ENCODE data around the gene SLC66A1. TPM values are rescaled to one million over a fixed set of nuclear protein-coding genes. Genes with fewer than 3 reads are reported as not detected.

SLC66A1 gene
- total and polyA plus RNA-seq, 7 experiments from 2014 or later, result 1.3 to 8.4 (median 6.6) TPM

- no peaks in the 10 kb centered on the region for H3K4me1 ChIP-seq (ENCODE audit: control insufficient read depth in 2 of 2, insufficient read depth in 2 of 2, low read length in 2 of 2)
- no peaks in the 10 kb centered on the region for H3K9me3 ChIP-seq (ENCODE audit: control insufficient read depth in 2 of 3, low read length in 3 of 3)
- Mint-ChIP-seq H3K27me3 (no peaks in the 10 kb centered on the region), H3K36me3 (peaks cover 9 to 32% (median 26%) of the 10 kb centered on the region in 5 donors), H3K4me3 (no peak overlapping the region), H3K9me3 (no peaks in the 10 kb centered on the region), H3K27ac (peak overlapping the region in 3 of 9 donors; percentile 21 to 42 (median 40)), H3K4me1 (peaks cover 5 to 47% (median 37%) of the 10 kb centered on the region in 7 donors)
- ATAC-seq, result no peak
- no peak overlapping the region for H3K27ac ChIP-seq (ENCODE audit: low read depth, low read length)
- no peak overlapping the region for H3K4me3 ChIP-seq (ENCODE audit: low read length)
- no peak for DNase-seq
- no peaks in the 10 kb centered on the region for H3K27me3 ChIP-seq (ENCODE audit: control insufficient read depth in 2 of 2, insufficient read depth in 2 of 2, low read length in 2 of 2)
- intact Hi-C loops (cut with micrococcal nuclease), result no loop called here
- peaks cover 15 to 88% (median 22%) of the 10 kb centered on the region in 3 experiments for H3K36me3 ChIP-seq (ENCODE audit: control insufficient read depth in 2 of 3, insufficient read depth in 3 of 3, low read length in 3 of 3)
- POLR2A ChIA-PET, result no interaction called here
- CTCF ChIA-PET, result interaction anchor here (0.6 to 0.9 kb wide), 3 partner anchors 34 to 222 kb away, joined by 3 to 5 read pairs (median 4); no protein-coding TSS in a partner anchor
Observed at GRCh38 chr1:19374926-19375325, 62.8 kb downstream of the SLC66A1 start.

DNA sequence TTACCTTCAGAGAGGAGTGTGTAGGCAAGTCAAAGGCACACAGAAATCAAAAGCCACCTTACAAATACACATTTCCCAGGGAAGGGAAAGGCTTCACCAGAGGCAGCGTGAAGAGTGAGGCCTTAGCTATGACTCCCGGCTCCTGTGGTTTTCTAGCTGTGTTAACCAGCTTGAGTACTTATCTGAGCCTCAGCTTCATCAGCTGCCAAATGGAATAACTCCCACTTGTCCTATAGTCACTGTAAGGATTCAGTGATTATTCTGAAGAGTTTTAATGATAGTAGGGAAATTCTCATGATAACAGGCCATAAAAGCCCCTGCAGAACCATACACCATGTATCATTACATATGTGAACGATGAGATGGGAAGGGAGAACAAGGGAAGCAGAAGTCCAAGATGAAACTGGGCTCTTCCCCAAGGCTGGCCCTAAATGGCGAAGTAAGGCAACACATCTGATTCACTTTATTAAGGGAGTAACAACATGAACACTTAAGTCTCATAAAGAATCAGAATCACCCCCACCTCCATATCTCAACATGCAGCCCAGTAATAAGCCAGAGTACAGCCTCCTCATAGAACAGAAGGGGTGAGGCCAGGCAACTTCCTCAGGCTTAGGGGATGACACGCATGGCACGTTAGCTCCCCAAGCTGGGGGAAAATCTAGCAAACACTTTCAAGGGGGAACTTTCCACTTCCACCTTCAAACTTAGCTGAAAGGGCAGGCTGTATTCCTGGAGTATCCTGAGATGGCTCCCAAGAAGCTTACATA is 63.7 kb downstream of the SLC66A1 start:
- Histone ChIP-seq H3K4me1 (ENCODE audit: control insufficient read depth in 2 of 2, insufficient read depth in 2 of 2, low read length in 2 of 2) (no peaks in the 10 kb centered on the region), H3K27me3 (ENCODE audit: control insufficient read depth in 2 of 2, insufficient read depth in 2 of 2, low read length in 2 of 2) (no peaks in the 10 kb centered on the region), H3K4me3 (ENCODE audit: low read length) (no peak overlapping the region), H3K27ac (ENCODE audit: low read depth, low read length) (no peak overlapping the region), H3K9me3 (ENCODE audit: control insufficient read depth in 2 of 3, low read length in 3 of 3) (no peaks in the 10 kb centered on the region), H3K36me3 (ENCODE audit: control insufficient read depth in 2 of 3, insufficient read depth in 3 of 3, low read length in 3 of 3) (peaks cover 15 to 97% (median 22%) of the 10 kb centered on the region in 3 experiments)
- intact Hi-C loops (cut with micrococcal nuclease), result no loop called here
- Mint-ChIP-seq H3K4me3 (no peak overlapping the region), H3K9me3 (no peaks in the 10 kb centered on the region), H3K27me3 (no peaks in the 10 kb centered on the region), H3K36me3 (peaks cover 9 to 35% (median 26%) of the 10 kb centered on the region in 5 donors), H3K4me1 (peaks cover 5 to 38% (median 28%) of the 10 kb centered on the region in 7 donors), H3K27ac (peak overlapping the region in 4 of 9 donors; percentile 32 to 75 (median 36))
- POLR2A ChIA-PET, result no interaction called here
- CTCF ChIA-PET, result interaction anchor here (0.8 kb wide), 1 partner anchor 201 kb away, joined by 5 read pairs; no protein-coding TSS in a partner anchor
- no peak for DNase-seq
- ATAC-seq, result no peak

DNA sequence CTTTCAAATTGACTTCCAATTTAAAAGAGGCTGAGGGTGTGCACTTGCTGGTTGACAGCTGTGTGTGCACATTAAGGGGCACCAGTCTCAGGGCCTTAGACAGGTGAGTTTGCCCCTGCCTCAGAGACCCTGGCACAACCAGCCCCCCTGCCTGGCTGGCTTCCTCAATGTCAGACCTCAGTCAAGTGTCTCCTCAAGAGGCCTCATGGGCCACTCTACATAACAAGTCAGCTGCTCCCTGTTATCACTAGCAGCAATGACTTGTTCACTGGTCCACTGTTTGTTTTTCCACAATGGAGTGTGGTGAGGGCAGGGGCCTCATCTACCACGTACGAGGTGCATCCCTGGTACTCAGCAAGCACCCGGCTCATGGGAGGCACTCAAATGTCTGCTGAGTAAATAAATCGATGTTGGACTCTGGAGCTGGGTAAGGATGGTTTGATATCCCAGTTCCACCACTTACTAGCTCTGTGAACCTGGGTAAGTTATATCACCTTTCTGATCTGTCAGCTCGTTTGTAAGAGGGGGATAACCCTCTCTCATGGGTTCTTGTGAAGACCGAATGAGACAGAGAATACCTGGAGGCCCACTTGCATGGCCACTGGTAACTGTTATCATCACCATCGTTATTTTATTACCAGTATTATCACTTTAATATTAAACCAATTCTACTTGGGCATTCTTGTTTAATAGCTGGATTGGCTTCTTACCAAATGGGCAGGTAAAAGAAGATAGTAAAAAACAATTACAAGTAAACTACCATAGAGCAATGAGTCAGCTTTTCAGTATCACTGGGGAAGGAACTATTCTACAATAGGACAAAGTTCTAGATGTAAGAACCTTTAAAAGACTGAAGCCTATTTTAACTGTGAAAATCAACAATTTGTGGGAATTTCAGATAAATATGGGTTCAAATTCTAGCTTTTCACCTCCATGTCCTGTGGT is 64.6 kb downstream of the SLC66A1 start:
- no peaks in the 10 kb centered on the region for H3K27me3 ChIP-seq (ENCODE audit: control insufficient read depth in 2 of 2, insufficient read depth in 2 of 2, low read length in 2 of 2)
- POLR2A ChIA-PET, result no interaction called here
- CTCF ChIA-PET, result interaction anchor here (0.6 kb wide), 2 partner anchors 280 to 326 kb away, joined by 3 read pairs; no protein-coding TSS in a partner anchor
- Mint-ChIP-seq H3K4me3 (no peak overlapping the region), H3K36me3 (peaks cover 10 to 36% (median 26%) of the 10 kb centered on the region in 5 donors), H3K4me1 (peaks cover 7 to 34% (median 26%) of the 10 kb centered on the region in 7 donors), H3K27me3 (no peaks in the 10 kb centered on the region), H3K9me3 (no peaks in the 10 kb centered on the region), H3K27ac (peak overlapping the region in 4 of 9 donors; percentile 15 to 65 (median 50))
- H3K4me3 ChIP-seq (ENCODE audit: low read length), result no peak overlapping the region
- peaks cover 15 to 97% (median 22%) of the 10 kb centered on the region in 3 experiments for H3K36me3 ChIP-seq (ENCODE audit: control insufficient read depth in 2 of 3, insufficient read depth in 3 of 3, low read length in 3 of 3)
- intact Hi-C loops (cut with micrococcal nuclease), result no loop called here
- DNase-seq (no peak), ATAC-seq (no peak)
- H3K4me1 ChIP-seq (ENCODE audit: control insufficient read depth in 2 of 2, insufficient read depth in 2 of 2, low read length in 2 of 2), result no peaks in the 10 kb centered on the region
- no peaks in the 10 kb centered on the region for H3K9me3 ChIP-seq (ENCODE audit: control insufficient read depth in 2 of 3, low read length in 3 of 3)
- H3K27ac ChIP-seq (ENCODE audit: low read depth, low read length), result no peak overlapping the region

- H3K4me1 Mint-ChIP-seq, result peaks cover 7 to 25% (median 18%) of the 10 kb centered on the region in 7 donors
- no peaks in the 10 kb centered on the region for H3K4me1 ChIP-seq (ENCODE audit: control insufficient read depth in 2 of 2, insufficient read depth in 2 of 2, low read length in 2 of 2)
- POLR2A ChIA-PET, result no interaction called here
- no peak overlapping the region for H3K27ac ChIP-seq (ENCODE audit: low read depth, low read length)
- H3K27me3 ChIP-seq (ENCODE audit: control insufficient read depth in 2 of 2, insufficient read depth in 2 of 2, low read length in 2 of 2), result no peaks in the 10 kb centered on the region
- intact Hi-C loops (cut with micrococcal nuclease), result no loop called here
- no peaks in the 10 kb centered on the region for H3K27me3 Mint-ChIP-seq
- CTCF ChIA-PET, result interaction anchor here (0.6 kb wide), 1 partner anchor 278 kb away, joined by 3 read pairs; no protein-coding TSS in a partner anchor
- no peaks in the 10 kb centered on the region for H3K9me3 ChIP-seq (ENCODE audit: control insufficient read depth in 2 of 3, low read length in 3 of 3)
- no peak overlapping the region for H3K4me3 Mint-ChIP-seq
- H3K27ac Mint-ChIP-seq, result peak overlapping the region in 2 of 9 donors; percentile 38 to 46
- no peak for ATAC-seq
- no peaks in the 10 kb centered on the region for H3K9me3 Mint-ChIP-seq
- peaks cover 21 to 98% (median 27%) of the 10 kb centered on the region in 3 experiments for H3K36me3 ChIP-seq (ENCODE audit: control insufficient read depth in 2 of 3, insufficient read depth in 3 of 3, low read length in 3 of 3)
- DNase-seq, result no peak
- H3K36me3 Mint-ChIP-seq, result peaks cover 16 to 37% (median 26%) of the 10 kb centered on the region in 5 donors
- H3K4me3 ChIP-seq (ENCODE audit: low read length), result no peak overlapping the region
Observed at GRCh38 chr1:19377812-19378718, 65.9 kb downstream of the SLC66A1 start.

Other genes starting within 250 kb of the SLC66A1 start
- gene UBR4, start 102.1 kb upstream of the SLC66A1 start, total RNA-seq, result 100 to 1,000 TPM; 120 to 174 (median 159) TPM
- 10 to 100 TPM; 18.9 to 27.3 TPM for gene UBR4, start 102.1 kb upstream of the SLC66A1 start, polyA plus RNA-seq
- 10 to 100 TPM; 29.8 to 43.7 (median 37.1) TPM for gene EMC1, start 60.8 kb upstream of the SLC66A1 start, total RNA-seq
- gene EMC1, start 60.8 kb upstream of the SLC66A1 start, polyA plus RNA-seq, result 10 to 100 TPM; 18.6 to 25.6 TPM
- 10 to 100 TPM; 17.1 to 42.3 (median 22.4) TPM for gene MRTO4, start 60.5 kb upstream of the SLC66A1 start, total RNA-seq
- gene MRTO4, start 60.5 kb upstream of the SLC66A1 start, polyA plus RNA-seq, result 10 to 100 TPM; 27.1 to 29.0 TPM
- 1 to 10 TPM; 1.0 to 2.8 (median 1.2) TPM for gene AKR7A3, start 23.6 kb upstream of the SLC66A1 start, total RNA-seq
- not detected for gene AKR7A3, start 23.6 kb upstream of the SLC66A1 start, polyA plus RNA-seq
- gene AKR7A2, start 182 bp upstream of the SLC66A1 start, total RNA-seq, result 10 to 100 TPM; 15.7 to 33.9 (median 25.2) TPM
- 100 to 1,000 TPM; 108 to 115 TPM for gene AKR7A2, start 182 bp upstream of the SLC66A1 start, polyA plus RNA-seq
- 100 to 1,000 TPM; 216 to 519 (median 264) TPM for gene CAPZB, start 173.2 kb downstream of the SLC66A1 start, total RNA-seq
- 100 to 1,000 TPM; 522 to 559 TPM for gene CAPZB, start 173.2 kb downstream of the SLC66A1 start, polyA plus RNA-seq